ENCODE data around the gene PKDCC.

The PKDCC gene

GRCh38 chr2:42049221-42050009 is 1.6 kb downstream of the PKDCC start:
- DNase-seq (ENCODE audit: low read depth): peak; percentile 38

DNA sequence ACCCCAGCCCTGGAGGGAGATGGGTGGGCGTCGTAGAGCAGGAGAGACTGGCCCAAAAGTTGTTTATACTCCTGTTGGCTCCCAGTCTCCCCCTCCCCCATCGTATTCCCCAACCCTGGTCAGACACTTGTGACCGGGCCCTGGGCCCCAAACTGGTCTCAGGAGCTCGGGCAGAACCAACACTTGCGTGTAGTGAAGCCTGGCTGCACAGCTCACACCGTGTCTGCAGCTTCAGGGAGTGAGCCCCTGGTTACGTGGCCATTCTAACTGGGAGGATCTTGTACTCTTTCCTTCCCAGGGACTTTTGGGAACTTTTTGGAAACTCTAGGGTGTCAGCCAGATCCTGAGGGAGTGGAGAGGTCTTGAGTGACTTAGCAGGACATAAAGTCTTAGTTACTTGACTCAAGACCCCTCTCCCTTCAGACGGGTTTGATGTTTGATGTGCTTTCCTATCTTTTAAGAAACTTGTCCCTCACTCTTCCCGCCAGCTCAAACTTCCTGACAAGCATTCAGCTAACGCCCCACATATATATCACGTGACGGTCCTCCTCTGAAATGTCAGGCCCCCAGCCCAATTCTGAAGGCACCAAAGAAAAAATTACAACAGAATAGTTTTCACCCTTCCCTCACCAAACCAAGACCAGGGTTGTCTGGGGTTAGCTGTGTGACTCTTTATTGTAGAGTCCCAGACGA is 2.3 kb downstream of the PKDCC start:
- peak; percentile 42 for DNase-seq (ENCODE audit: low read depth)

DNA sequence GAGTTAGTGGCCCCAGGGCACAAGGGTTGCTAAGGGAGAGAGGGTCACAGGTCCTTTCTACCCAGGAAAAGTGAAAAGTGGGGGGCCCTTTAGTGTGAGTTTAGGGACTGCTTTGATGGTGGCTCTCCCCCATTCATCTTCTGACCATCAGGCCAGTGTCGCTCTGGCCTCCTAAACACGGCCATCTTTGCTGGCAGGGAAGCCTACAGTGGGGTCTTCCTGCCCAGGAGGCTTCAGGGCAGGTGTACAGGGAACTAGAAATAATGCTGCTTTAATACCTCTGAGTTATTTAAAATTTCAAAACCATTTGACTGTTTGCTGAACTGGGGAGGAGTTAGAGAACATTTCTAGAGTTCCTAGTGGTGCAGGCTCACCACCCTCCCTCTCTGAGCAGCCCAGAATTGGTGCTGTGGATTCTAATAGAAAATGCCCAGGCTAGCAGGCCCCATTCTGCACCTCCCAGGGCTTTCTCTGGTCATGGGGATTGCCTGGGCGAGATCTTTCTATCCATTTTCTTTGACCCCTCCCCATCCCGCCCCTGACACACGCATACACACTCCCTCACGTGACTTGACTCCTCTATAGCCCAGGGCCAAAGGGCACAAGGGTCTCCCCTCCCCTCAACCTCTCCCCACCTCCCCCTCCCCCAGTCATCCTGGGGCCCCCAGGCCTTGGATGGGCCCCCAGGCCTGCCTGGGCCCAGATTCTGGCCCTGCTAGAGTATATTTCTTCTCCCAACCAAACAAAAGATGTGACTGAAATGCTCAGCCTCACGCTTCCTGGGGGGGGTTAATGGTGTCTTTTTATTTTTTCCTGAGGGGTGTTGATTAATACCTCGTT is 3.1 kb downstream of the PKDCC start:
- peak; percentile 65 for DNase-seq (ENCODE audit: low read depth)

DNA sequence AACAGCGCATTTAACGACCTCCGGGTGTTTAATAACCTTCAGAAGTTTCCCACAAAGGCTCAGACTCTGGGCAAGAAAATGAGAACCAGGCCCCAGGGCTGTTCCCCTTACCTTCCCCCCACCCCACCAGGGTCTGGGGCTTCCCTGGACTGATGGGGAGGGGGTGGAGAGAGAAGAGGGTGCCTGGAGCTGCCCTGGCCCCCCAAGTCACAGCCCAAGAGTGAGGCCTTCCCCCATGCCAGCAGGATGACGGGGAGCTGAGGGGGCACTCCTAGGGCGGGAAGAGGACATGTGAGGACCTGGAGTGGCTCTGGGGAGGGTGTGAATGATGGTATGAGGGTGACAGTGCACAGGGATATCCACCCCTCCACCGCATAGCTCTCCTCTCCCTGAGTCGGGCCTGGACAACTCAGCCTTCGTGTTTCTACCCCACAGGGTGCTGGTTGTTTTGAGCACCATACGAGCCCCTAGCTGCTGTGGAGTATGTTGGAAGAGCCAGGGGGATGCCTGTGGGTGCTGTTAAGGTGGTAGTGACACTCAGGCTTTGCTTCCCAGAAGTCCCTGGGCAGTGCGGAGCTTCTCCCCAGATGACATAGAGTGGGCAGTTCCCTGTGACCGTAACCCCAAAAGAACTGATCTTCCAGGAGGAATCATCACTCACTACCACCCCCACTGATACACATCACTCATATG is 3.9 kb downstream of the PKDCC start:
- DNase-seq (ENCODE audit: low read depth): no peak

DNA sequence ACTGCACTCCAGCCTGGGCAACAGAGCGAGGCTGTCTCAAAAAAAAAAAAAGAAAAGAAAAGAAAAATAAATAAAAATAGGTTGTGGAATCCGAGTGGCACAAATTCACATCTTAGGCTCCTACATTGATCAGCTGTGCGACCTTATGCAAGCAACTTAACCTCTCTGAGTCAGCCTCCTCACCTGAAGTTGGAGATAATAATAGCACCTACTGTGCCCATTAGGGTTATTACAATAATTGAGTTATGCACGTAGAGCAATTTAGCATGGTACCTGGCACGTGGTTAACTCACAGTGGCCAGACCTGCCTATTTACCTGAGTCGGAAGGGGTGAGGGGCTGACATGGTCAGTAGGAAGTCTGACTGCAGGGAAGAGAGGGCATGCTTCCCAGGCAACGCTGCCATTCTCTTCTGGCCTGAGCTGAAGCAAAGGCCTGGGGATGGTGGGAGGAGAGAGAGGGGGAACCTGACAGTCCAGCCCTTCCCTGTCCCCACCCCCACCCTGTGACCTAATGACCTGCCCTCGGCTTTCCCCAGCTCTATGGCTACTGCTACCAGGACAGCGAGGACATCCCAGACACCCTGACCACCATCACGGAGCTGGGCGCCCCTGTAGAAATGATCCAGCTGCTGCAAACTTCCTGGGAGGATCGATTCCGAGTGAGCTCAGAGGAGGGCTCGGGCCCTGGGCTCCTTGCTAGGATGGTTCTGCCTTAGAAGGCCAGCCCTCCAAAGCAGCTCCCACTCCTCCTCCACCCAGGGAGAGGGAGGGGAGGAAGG is 5.1 kb downstream of the PKDCC start:
- peak; percentile 78 for DNase-seq (ENCODE audit: low read depth)

- no peak for DNase-seq (ENCODE audit: low read depth)
These were observed 5.6 kb downstream of the PKDCC start for GRCh38 chr2:42053482-42053790.

GRCh38 chr2:42053791-42054701 is 6.2 kb downstream of the PKDCC start:
- DNase-seq (ENCODE audit: low read depth): no peak

DNA sequence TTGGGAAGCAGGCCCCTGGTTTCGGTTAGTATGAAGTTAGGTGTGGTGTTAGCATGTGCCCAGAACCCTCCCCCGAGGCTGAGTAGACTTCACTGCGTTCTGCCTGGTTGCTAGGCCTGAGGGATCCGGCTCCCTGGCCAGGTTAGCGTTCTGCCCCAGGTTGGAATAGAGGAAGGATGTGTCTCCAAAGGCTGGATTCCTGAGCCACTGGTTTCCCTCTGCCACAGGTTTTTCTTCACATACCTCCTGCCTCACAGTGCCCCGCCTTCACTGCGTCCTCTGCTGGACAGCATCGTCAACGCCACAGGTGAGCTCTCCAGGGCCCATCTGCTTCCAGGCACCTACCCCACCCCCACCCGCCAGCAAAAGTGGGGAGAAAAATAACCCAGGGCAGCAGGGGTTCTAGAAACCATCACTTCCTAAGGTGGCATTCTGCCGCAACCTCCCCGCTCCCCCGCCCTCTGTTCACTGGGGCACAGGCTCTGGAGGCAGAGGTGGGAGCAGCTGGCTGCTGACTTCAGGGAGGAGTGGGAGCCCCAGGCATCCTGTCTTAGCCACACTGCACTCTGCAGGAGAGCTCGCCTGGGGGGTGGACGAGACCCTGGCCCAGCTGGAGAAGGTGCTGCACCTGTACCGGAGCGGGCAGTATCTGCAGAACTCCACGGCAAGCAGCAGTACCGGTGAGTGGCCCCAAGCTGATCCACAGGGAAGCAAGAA is 7.1 kb downstream of the PKDCC start:
- DNase-seq (ENCODE audit: low read depth): no peak

DNA sequence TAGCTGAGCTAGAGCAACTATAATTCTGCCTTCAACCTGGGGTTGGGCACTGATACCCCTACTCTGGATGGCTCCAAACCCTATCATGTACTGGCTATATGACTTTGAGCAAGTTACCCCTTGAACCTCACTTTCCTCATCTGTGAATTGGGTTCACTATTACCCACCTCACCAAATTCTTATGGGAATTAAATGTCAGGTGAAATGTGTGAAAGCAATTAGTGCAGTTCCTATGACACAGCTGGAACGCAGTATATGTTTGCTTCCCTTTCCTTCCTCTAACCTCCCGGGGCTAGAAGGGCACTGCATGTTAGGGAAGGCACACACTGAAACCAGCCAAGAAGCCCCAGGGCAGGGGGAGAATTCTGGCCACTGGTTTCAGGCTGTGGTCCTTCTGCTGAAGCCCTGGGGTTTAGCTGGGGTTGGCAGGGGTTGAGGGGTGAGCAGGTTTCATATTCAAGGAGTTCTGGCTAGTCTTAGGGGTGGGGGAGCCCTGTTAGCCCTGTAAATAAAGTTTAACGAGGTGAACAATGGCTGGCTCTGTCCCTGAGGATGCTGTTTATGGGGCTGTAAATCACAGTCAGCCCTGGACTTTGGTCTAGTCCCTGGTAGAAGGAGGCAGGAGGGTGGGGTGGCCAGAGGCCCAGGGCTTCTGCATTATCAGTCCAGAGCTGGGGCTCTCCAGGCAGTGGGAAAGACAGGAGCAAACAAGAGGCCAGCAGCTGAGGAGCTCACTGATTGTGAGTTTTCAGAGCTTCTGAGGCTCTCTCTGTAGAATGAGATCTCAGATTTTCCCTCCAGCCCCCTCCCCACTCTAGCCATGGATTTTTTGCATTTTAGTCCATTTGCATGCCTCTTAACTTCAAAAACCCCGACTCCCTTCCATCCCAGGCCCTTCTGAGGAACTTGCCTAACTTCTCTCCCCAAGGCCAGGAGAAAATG is 8.0 kb downstream of the PKDCC start:
- DNase-seq (ENCODE audit: low read depth): no peak

DNA sequence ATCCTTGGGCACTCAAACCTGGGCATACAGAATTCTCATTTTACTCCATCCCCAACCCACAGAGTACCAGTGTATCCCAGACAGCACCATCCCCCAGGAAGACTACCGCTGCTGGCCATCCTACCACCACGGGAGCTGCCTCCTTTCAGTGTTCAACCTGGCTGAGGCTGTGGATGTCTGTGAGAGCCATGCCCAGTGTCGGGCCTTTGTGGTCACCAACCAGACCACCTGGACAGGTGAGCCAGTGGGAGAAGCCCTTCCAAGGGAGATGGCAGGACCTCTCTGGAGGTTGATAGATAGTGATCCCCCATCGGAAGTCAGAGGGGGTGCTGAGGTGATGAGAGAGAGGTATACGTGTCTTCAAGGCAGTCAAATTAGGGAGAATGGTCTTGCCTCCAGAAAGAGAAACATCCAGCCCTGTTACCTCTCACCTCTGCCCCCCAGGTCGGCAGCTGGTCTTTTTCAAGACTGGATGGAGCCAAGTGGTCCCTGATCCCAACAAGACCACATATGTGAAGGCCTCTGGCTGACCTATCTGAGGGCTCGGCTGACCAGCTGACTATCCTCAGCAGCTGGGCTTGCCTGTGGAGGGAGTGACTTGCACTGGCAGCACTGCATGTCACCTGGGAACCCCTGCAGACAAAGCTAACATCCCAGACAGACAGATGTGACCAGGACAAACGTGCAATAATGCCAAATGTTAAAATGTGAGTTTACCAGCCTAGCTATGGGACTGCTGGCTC is 9.5 kb downstream of the PKDCC start:
- no peak for DNase-seq (ENCODE audit: low read depth)

- no peak for DNase-seq (ENCODE audit: low read depth)
These were observed 10.2 kb downstream of the PKDCC start for GRCh38 chr2:42057902-42058450.

GRCh38 chr2:42059261-42059898 is 11.6 kb downstream of the PKDCC start:
- no peak for DNase-seq (ENCODE audit: low read depth)

DNA sequence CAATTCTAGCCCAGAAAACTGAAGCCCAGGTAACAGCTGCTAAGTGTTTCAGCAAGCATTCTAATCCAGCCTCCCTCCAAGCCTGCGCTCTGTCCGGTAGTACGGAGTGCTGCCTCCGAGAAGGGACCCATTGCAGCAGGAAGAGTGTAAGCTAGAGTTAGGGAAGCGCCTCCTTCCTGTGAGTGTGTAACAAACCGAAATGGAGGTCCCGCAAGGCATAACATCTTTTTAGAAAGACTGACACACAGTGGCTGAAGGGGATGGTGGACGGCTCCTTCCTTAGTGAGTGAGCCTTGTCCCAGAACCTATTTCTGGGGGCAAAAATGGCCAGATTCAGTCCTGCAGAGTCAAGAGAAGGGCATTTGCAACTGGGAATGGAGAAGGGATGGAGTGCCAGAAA is 12.2 kb downstream of the PKDCC start:
- no peak for DNase-seq (ENCODE audit: low read depth)

- DNase-seq (ENCODE audit: low read depth): peak; percentile 80
These were observed 13.1 kb downstream of the PKDCC start for GRCh38 chr2:42060718-42061619.

- DNase-seq (ENCODE audit: low read depth): no peak
These were observed 14.0 kb downstream of the PKDCC start for GRCh38 chr2:42061839-42062238.

All from iris pigment epithelial cell (primary cell).